Activated naive CD8-positive, alpha-beta T cell treated with anti-CD3 and anti-CD28 coated beads for 36 hours (primary cell): Measurements from ENCODE around the gene PRKAG2. TPM values are rescaled to one million over a fixed set of nuclear protein-coding genes. Genes with fewer than 3 reads are reported as not detected.
"Not testable (repeated sequence)": the region's sequence is repeated elsewhere in the genome, so short reads cannot be mapped to it uniquely, and the experiment has no call there.

Source experiments
- DNase-seq: peaks from one replicate; pipeline ENCODE4 v3.0.0; 2021
- H3K27ac Mint-ChIP-seq: one replicate; pipeline ENCODE4 v1.8.0; 2022; ENCODE audit warnings: mild to moderate bottlenecking, moderate library complexity, mixed read lengths
- H3K27me3 Mint-ChIP-seq: one replicate; pipeline ENCODE4 v1.8.0; 2022; ENCODE audit warnings: mild to moderate bottlenecking, mixed read lengths
- H3K36me3 Mint-ChIP-seq: one replicate; pipeline ENCODE4 v1.8.0; 2021; ENCODE audit warnings: mild to moderate bottlenecking, mixed read lengths
- H3K4me1 Mint-ChIP-seq: one replicate; pipeline ENCODE4 v1.8.0; 2021; ENCODE audit warnings: mixed read lengths
- H3K4me3 Mint-ChIP-seq: one replicate; pipeline ENCODE4 v1.8.0; 2022; ENCODE audit warnings: mild to moderate bottlenecking, moderate library complexity, mixed read lengths
- H3K9me3 Mint-ChIP-seq: one replicate; pipeline ENCODE4 v1.8.0; 2022; ENCODE audit warnings: mixed read lengths
- total RNA-seq, 2 experiments: library from RNA; stranded (reverse); gene quantifications; one replicate each; pipeline ENCODE4 v1.2.3, GENCODE V29; 2021

The PRKAG2 gene
- total RNA-seq, 2 experiments from 2014 or later: 18.7 to 19.4 TPM

DNA sequence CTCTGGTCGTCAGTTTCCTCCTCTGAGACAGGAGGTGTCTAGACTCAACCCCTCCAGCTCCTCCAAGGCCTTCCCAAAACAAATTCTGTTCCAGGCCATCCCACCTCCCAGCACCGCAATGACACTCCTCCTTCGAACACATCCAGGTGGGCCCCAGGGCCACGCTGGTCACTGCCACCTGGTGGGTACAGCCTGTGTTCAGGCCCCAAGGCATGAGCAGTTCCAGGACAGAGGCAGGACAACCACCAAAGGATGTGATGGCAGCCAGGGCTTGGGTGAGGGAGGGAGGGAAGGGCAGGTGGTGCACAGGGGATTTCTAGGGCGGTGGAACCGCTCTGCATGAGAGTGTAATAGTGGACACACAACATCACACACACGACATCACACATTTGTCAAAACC is 76.5 kb downstream of the PRKAG2 start:
- DNase-seq: no peak
- Mint-ChIP-seq H3K4me1 (peaks cover 5% of the 10 kb centered on the region), H3K27ac (no peak overlapping the region), H3K9me3 (no peaks in the 10 kb centered on the region), H3K27me3 (no peaks in the 10 kb centered on the region), H3K36me3 (no peaks in the 10 kb centered on the region), H3K4me3 (no peak overlapping the region)

DNA sequence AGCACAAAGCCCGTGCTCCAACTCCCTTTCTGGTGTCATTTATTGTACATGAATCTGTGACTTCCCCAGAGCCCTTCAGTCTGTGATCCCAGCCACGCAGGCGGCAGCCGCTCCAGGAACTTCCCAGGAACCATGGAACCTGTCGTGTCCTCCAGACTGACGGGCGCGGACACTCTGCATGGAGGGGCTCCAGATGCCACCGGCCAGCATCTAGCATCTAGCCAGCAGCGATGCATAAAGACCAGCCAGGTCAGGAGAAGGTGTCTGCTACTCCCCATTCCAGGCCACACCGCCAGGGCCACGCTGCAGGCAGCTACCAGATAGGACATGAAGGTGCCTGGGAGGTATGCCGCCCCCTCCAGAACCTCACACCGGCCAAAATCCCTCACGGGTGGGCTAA is 77.4 kb downstream of the PRKAG2 start:
- no peak overlapping the region for H3K4me3 Mint-ChIP-seq
- no peaks in the 10 kb centered on the region for H3K27me3 Mint-ChIP-seq
- no peak for DNase-seq
- H3K9me3 Mint-ChIP-seq: no peaks in the 10 kb centered on the region
- H3K36me3 Mint-ChIP-seq: no peaks in the 10 kb centered on the region
- no peak overlapping the region for H3K27ac Mint-ChIP-seq
- peaks cover 8% of the 10 kb centered on the region for H3K4me1 Mint-ChIP-seq

DNA sequence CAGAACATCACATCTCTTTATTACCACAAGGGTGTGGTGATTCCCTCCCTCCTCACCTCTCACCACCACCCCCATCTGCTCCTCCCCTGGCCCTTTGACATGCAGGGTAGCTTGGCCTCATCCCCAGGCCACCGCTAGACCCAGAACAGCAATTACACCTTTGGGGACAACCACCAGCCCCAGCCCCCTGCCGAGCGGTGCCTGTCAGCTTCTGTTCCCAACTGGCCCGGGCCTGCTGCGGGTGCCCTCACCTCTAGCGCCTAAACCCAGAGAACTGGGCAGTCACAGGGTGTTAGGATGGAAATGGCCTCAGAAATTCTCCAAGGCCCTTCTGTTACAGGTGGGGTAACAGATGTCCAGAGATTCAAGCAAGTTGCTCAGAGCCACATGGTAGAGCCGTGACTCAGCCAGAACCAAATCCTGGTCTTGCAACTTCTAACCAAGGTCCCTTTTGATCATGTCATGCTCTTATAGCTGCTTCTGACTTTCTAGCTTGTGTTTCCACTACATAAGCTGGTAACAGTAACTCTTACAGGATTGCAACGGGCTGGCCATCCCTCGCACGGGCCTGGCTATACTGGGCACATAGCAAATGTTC is 78.0 kb downstream of the PRKAG2 start:
- DNase-seq: no peak
- H3K4me3 Mint-ChIP-seq: no peak overlapping the region
- no peaks in the 10 kb centered on the region for H3K9me3 Mint-ChIP-seq
- H3K27me3 Mint-ChIP-seq: no peaks in the 10 kb centered on the region
- H3K36me3 Mint-ChIP-seq: no peaks in the 10 kb centered on the region
- H3K27ac Mint-ChIP-seq: no peak overlapping the region
- H3K4me1 Mint-ChIP-seq: peaks cover 8% of the 10 kb centered on the region

DNA sequence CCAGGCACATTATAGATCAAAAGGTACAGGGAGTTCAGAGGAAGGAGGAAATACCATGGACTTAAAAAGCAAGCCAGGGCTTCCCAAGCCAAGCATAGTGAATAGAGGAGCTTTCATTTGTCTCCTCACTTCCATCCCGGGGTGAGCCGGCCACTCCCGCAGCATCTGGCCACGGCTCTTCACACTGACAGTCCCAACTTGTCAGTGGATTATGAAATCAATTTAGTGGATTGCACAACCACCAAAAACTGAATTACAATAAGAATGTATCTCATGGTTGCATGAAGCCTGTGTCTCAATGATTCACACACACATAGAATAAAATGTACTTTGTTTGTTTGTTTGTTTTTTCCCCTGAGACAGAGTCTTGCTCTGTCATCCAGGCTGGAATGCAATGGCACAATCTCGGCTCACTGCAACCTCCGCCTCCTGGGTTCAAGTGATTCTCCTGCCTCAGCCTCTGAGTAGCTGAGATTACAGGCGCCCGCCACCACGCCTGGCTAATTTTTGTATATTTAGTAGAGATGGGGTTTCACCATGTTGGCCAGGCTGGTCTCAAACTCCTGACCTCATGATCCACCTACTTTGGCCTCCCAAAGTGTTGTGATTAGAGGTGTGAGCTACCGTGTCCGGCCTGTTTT is 79.1 kb downstream of the PRKAG2 start:
- DNase-seq, H3K4me1 Mint-ChIP-seq, H3K9me3 Mint-ChIP-seq, H3K27ac Mint-ChIP-seq, H3K4me3 Mint-ChIP-seq, H3K27me3 Mint-ChIP-seq, H3K36me3 Mint-ChIP-seq: not testable (repeated sequence)

DNA sequence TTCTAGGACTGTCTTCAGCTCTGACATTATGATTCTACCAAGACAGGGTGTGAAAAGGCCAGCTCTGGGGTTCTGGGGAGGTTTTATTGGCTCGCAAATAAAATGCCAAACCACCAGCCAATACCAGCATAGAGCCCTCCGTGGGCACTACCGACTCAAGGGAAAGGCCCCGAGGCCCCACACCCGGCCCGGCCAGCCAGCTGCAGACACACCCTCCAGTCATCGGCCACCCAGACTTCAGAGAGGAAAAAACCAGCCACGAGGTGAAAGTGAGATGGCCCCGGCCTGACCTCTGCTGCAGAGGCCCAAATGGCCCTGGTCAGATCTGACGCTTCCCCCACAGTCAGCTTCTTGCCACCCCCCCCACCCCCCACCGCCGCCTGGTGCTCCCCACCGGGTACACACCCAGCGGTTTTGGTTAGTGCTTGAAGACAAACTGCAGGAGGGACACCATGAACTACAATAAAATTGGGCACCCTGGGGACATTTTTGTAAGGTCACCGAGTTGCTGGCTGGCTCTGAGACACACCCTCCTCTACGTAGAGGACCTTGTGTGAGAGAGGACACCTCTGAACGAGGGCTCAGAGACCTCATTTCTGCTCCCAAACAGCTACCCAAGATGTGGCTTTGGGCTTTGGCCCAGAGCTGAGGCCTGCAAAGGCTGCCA is 79.9 kb downstream of the PRKAG2 start:
- H3K36me3 Mint-ChIP-seq: no peaks in the 10 kb centered on the region
- H3K4me1 Mint-ChIP-seq: peaks cover 8% of the 10 kb centered on the region
- H3K27me3 Mint-ChIP-seq: no peaks in the 10 kb centered on the region
- no peak overlapping the region for H3K4me3 Mint-ChIP-seq
- no peaks in the 10 kb centered on the region for H3K9me3 Mint-ChIP-seq
- no peak overlapping the region for H3K27ac Mint-ChIP-seq
- DNase-seq: no peak

DNA sequence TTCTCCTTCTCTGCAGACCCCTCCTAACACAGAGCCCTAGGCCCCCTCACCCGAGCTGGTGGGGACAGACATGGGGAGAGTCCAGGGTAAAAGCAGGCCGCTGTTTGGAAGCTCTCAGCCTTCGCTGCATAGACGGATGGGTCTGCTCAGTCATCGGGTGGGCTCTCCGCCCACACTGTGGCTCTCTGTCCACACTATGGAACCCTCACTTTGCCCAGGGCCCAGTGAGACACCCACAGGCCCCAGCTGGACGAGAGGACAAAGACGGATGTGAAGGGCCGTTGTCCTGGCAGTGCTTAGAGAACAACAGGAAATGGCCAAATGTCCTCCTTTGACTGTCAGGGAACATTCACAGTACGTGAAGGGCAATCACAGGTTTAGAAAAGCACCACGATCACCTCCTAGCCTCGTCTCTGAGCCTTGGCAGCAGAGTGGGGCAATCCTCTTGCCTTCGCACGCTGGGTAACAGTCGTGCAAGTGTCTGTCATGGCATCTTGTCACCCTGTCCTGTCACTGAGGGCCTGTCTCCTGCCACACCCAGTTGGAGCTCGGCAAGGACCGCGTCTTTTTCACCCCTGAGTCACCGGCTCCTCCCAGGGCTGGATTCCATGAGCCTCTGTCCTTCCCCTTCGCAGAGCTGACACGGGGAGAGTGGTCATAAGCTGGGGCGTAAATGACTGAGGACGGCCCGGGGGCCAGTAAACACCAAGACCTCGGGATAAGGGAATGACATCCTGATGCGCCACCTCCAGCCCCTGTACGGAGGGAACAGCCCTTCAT is 80.6 kb downstream of the PRKAG2 start:
- Mint-ChIP-seq H3K4me3 (no peak overlapping the region), H3K9me3 (no peaks in the 10 kb centered on the region), H3K27ac (no peak overlapping the region), H3K4me1 (peaks cover 8% of the 10 kb centered on the region), H3K27me3 (no peaks in the 10 kb centered on the region), H3K36me3 (no peaks in the 10 kb centered on the region)
- DNase-seq: no peak

DNA sequence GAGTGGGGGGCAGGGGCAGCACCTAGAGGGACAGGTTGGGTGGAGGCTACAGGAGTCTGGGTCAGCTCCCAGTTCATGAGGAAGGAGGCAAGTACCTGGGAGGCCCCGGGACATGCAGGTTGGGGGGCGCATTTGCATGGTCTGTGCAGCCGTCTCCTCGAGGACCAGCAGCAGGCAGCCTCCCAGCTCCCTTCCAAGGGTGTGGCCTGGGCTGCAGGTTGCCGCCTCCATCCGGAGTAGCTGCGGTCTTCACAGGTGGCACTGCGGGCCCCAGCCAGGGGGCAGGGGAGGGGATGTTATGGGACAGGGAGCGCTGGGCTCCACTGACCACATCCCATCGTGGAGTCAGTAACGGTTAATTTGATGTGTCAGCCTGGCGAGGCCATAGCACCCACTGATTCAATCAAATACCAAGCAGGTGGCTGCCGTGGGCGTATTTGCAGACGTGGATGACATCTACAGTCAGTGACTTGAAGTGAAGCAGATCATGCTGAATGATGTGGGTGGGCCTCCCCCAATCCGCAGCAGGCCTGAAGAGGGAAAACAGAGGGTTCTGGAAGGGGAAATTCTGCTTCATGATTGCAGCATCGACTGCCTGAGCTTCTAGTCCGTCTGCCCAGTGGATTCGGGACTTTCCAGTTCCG is 81.6 kb downstream of the PRKAG2 start:
- Mint-ChIP-seq H3K4me1 (peaks cover 8% of the 10 kb centered on the region), H3K27ac (peak overlapping the region; percentile 70), H3K9me3 (no peaks in the 10 kb centered on the region), H3K27me3 (no peaks in the 10 kb centered on the region), H3K36me3 (no peaks in the 10 kb centered on the region), H3K4me3 (no peak overlapping the region)
- DNase-seq: peak; percentile 66

DNA sequence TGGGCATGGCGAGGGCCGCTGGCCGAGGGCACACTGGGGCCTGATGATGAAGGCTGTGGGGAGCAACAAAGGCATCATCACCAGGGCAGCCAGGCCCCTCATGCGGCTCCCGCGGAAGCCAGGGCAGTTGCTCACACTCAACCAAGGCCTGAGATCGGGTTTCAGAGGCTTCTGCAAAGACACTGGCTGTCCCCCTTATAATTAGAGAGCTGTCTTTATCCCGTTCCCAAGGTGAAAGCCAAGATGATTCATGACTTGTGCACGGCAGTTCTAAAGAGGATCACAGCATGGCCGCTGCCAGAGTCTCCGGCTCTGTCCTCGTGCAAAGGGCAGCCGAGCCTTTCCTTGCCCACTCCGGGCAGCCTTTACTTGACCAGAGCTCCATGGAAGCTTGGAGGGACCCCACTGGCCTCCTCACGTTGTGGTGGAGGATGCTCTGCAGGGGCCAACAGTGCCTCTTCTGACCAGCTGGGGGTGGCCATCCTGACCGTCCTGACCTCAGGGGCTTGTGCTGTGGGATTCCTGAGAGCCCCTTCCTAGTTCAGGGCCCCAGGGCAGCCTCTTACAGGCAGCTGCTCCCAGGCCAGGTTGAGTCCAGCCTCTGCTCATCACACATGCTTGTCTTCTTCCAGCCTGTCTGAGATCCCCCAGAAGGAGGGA is 82.3 kb downstream of the PRKAG2 start:
- peaks cover 8% of the 10 kb centered on the region for H3K4me1 Mint-ChIP-seq
- no peaks in the 10 kb centered on the region for H3K9me3 Mint-ChIP-seq
- no peak overlapping the region for H3K4me3 Mint-ChIP-seq
- H3K27me3 Mint-ChIP-seq: no peaks in the 10 kb centered on the region
- peak overlapping the region; percentile 70 for H3K27ac Mint-ChIP-seq
- no peak for DNase-seq
- no peaks in the 10 kb centered on the region for H3K36me3 Mint-ChIP-seq

DNA sequence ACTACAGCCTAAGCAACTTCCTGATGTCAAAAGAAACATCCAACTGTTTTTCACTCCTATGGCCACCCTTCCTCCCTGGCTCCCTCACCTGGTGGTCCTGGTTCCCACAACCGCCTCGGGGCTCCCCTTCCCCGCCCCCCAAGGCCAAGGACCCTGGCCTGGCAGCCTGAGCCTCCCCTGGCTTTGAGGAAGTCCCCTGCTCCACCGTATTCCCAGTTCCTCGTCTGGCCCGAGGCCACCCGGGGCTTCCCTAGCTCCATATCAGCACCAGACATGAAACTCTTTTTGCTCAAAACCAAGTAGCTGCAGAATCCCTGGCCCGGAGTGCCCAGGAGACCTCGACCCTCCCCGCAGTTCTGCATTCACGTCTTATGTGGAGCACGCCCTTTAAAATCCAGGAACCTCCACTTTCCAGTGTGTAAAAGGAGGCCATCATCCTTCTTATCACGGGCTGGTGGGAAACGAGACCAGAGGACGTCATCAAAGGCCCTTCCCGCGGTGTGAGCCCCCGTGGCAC is 82.9 kb downstream of the PRKAG2 start:
- no peak overlapping the region for H3K4me3 Mint-ChIP-seq
- H3K27me3 Mint-ChIP-seq: no peaks in the 10 kb centered on the region
- H3K27ac Mint-ChIP-seq: no peak overlapping the region
- H3K4me1 Mint-ChIP-seq: peaks cover 11% of the 10 kb centered on the region
- no peak for DNase-seq
- H3K36me3 Mint-ChIP-seq: no peaks in the 10 kb centered on the region
- no peaks in the 10 kb centered on the region for H3K9me3 Mint-ChIP-seq

DNA sequence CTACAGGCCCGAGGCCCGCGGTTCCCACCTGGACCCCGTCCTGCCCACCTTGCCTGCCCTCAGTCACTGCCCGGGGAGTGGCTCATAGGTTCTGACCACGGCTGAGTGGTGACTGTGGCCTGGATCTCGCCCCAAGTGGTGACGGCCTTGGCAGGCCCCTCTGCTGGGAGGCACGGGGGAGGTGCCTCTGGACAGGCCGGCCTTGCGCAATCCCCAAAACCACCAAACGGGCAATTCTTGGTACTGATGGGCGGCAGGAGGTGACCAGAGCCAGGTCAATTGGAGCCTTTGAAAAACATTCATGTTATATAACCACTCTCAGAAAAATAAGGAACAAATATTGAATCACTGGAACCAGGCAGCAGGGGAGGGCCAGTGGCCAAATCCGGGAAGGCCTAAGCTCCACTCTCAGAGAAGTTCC is 83.4 kb downstream of the PRKAG2 start:
- H3K4me1 Mint-ChIP-seq: peaks cover 12% of the 10 kb centered on the region
- H3K4me3 Mint-ChIP-seq: no peak overlapping the region
- H3K27me3 Mint-ChIP-seq: no peaks in the 10 kb centered on the region
- no peaks in the 10 kb centered on the region for H3K9me3 Mint-ChIP-seq
- no peak overlapping the region for H3K27ac Mint-ChIP-seq
- no peaks in the 10 kb centered on the region for H3K36me3 Mint-ChIP-seq
- DNase-seq: no peak

DNA sequence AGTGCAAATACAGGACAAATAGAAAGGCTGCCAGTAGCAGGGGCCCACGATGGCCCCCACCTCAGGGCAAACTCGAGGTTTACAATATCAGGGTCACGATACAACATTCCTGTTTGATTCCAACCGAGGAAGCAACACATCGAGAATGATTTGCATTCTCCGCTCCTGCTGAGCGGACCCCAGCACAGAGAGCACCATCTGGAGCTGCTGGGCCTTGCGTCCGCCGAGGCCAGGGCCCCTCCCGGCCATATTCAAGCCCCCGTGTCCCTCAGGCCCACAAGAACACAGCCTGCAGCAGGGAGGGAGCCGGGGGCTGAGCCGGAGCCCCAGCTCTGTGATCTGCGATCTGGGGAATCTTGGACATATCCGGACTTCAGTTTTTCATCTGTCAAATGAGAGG is 84.3 kb downstream of the PRKAG2 start:
- Mint-ChIP-seq H3K9me3 (no peaks in the 10 kb centered on the region), H3K27ac (no peak overlapping the region), H3K36me3 (no peaks in the 10 kb centered on the region), H3K4me3 (no peak overlapping the region), H3K27me3 (no peaks in the 10 kb centered on the region), H3K4me1 (peaks cover 20% of the 10 kb centered on the region)
- DNase-seq: no peak

DNA sequence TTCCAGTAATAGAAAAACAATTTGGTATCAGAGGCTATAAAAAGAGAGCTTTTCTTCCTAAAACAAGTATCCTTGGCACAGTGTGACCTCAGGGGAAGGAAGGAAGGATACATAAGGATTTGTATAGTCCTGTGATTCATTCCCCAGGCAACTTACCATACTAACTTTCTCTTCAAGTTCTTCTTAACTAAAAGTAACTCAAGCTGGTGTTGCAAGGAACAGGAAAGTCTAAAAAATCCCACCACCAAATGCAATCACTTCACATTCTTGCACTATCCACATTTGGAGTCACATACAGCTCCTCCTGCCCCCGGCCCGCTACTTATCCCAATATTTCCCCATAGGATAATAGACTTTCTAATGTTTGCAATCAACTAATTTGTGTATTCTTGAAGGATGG is 84.8 kb downstream of the PRKAG2 start:
- no peak for DNase-seq
- Mint-ChIP-seq H3K4me3 (no peak overlapping the region), H3K9me3 (no peaks in the 10 kb centered on the region), H3K36me3 (no peaks in the 10 kb centered on the region), H3K27me3 (no peaks in the 10 kb centered on the region), H3K4me1 (peaks cover 20% of the 10 kb centered on the region), H3K27ac (no peak overlapping the region)

DNA sequence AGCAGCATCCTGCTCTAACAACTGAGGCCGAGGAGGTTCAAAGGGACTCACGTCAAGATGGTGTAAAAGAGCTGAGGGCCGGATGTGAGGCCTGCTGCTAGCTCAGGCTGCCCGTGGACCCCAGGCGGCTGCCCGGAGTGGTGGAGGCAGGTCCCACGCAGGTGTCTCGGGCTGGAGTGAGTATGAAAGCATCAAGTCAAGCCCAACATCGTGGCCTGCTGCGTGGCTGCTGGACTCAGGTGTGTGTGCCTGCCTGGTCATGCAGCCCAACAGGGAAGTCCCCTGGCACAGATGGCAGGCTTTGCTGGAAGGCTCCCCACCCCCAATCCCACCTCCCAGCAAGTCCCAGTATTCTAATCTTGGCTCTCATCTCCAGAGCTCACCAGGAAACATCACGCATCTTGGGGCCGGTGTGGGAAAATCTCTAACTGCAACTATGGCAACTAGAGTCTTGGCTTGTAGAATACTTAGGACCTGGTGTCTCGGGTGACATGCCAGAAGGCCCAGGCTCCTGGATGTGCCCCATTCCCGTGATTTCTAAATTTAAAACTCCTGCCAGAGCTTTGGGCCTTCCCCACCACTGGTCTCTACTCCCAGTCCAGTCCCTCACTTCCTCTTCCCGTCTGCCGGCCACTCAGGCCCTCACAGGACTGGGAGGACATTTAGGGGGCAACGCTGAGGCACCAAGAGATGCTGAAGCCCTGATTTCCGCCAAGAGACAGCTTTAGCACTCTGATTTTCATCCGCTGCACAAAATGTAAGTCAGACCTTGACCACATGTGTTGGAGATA is 85.9 kb downstream of the PRKAG2 start:
- no peak for DNase-seq
- Mint-ChIP-seq H3K27me3 (no peaks in the 10 kb centered on the region), H3K9me3 (no peaks in the 10 kb centered on the region), H3K4me3 (no peak overlapping the region), H3K27ac (peak overlapping the region; percentile 28), H3K4me1 (peaks cover 18% of the 10 kb centered on the region), H3K36me3 (no peaks in the 10 kb centered on the region)
